ENCODE data around the gene FUZ. TPM values are rescaled to one million over a fixed set of nuclear protein-coding genes. Genes with fewer than 3 reads are reported as not detected.

The FUZ gene
- total and polyA plus RNA-seq, 2 of the 8 experiments (the other 6 are each of a cell fraction or from before 2014, with no cell fraction given) = 28.4 to 33.9 TPM

DNA sequence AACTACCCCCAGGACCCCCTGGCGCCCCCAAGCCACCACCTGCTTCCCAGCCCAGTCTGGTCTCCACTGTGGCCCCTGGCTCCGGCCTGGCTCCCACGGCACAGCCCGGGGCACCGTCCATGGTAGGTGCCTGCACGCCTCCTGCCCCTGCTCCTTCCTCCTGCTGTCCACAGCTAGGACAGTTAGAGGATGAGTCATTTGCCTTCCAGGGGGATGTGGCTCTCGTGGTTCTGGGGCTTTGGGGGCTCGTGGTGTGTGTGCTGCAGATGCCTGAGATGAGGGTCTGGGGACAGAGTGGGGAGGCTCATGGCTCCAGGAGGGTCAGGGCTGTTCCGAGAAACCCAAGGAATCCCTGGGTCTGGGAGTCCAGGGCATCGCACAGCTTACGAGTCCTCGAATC is 17.7 kb upstream of the FUZ start:
- no peaks in the 10 kb centered on the region for H3K23me2 ChIP-seq (ENCODE audit: low read depth, low read length)
- H3K18ac ChIP-seq (ENCODE audit: extremely low read depth, low read length) = no peak overlapping the region
- no peak overlapping the region for H3K56ac ChIP-seq (replicated peaks; ENCODE audit: insufficient read length, low read depth, low read length)
- H3K4me3 ChIP-seq (ENCODE audit: extremely low read depth in 1 of 4, insufficient read depth in 2 of 4, low read depth in 3 of 4, low read length in 4 of 4) = no peak overlapping the region
- no peak overlapping the region for H3K4ac ChIP-seq (replicated peaks; ENCODE audit: insufficient read length, low read depth, low read length)
- no peak overlapping the region for H3K9ac ChIP-seq (replicated peaks in 1 of 4; ENCODE audit: extremely low read depth in 1 of 4, low read depth in 3 of 4, low read length in 3 of 4)
- H3K14ac ChIP-seq (ENCODE audit: insufficient read length) = no peak overlapping the region
- H2AFZ ChIP-seq (ENCODE audit: low read length) = no peak overlapping the region
- no peak overlapping the region for H2BK20ac ChIP-seq (ENCODE audit: low read length)
- ChIA-PET CTCF (ENCODE audit: partially characterized antibody) (interaction anchor here (0.7 to 2.0 kb wide), 4 partner anchors 11 to 159 kb away, joined by 3 to 5 read pairs (median 4); no protein-coding TSS in a partner anchor), POLR2A (ENCODE audit: partially characterized antibody) (interaction anchor here (1.6 to 2.7 kb wide), 2 partner anchors 12 to 20 kb away, joined by 4 to 9 read pairs; partner anchors contain the start of genes MED25 and PTOV1)
- FAIRE-seq (no peak), DNase-seq (ENCODE audit: low read depth in 1 of 2, low spot score in 2 of 2) (no peak)
- peaks cover 0 to 8% of the 10 kb centered on the region in 2 experiments; a peak in 1 of 4 replicates for H3K79me2 ChIP-seq (ENCODE audit: control insufficient read depth in 1 of 2, insufficient read depth in 2 of 2, low read length in 2 of 2)
- H2BK5ac ChIP-seq (ENCODE audit: low read depth, low read length) = no peak overlapping the region
- H3K4me2 ChIP-seq (ENCODE audit: insufficient read depth in 1 of 2, low read depth in 2 of 2, low read length in 2 of 2) = no peak overlapping the region
- H3K23ac ChIP-seq (ENCODE audit: insufficient read length) = no peak overlapping the region
- H3K4me1 ChIP-seq (replicated peaks in 1 of 4; ENCODE audit: control insufficient read depth in 3 of 4, insufficient read depth in 4 of 4, low read length in 3 of 4) = no peaks in the 10 kb centered on the region
- no peak overlapping the region for H2BK120ac ChIP-seq (replicated peaks; ENCODE audit: low read depth, low read length)
- H3K9me3 ChIP-seq (ENCODE audit: insufficient read depth in 2 of 2, low read depth in 1 of 2, low read length in 1 of 2) = no peaks in the 10 kb centered on the region
- H3K79me1 ChIP-seq (ENCODE audit: low read depth, low read length) = peaks cover 13% of the 10 kb centered on the region
- H3K27ac ChIP-seq (ENCODE audit: low read depth, low read length) = no peak overlapping the region
- no peak overlapping the region for H4K8ac ChIP-seq (ENCODE audit: extremely low read depth, insufficient read depth, low read length)
- no peak overlapping the region for H4K5ac ChIP-seq (ENCODE audit: insufficient read length, low read depth, low read length)
- WGBS, 2 experiments (ENCODE audit: extremely low coverage in 1 of 2, insufficient coverage in 1 of 2, insufficient read length in 1 of 2, insufficient replicate concordance in 2 of 2, low coverage in 1 of 2, low lambda C conversion rate in 2 of 2, missing lambda C conversion rate in 1 of 2) = 88% methylated on average over 11 of the region's 12 CpGs; no CpG with 5 or more reads in 1 of the 2 experiments
- H3K27me3 ChIP-seq (replicated peaks in 1 of 4; ENCODE audit: control insufficient read depth in 3 of 4, extremely low read depth in 1 of 4, insufficient read depth in 3 of 4, low read length in 3 of 4) = no peaks in the 10 kb centered on the region
- H4K20me1 ChIP-seq (replicated peaks in 1 of 2; ENCODE audit: control insufficient read depth in 1 of 2, insufficient read depth in 2 of 2, low read length in 2 of 2) = peaks cover 11 to 14% of the 10 kb centered on the region in 2 experiments
- no peak overlapping the region for H2BK12ac ChIP-seq (ENCODE audit: low read depth, low read length)
- no peak overlapping the region for H2BK15ac ChIP-seq (ENCODE audit: low read length)
- H4K91ac ChIP-seq (replicated peaks; ENCODE audit: insufficient read length, low read length) = no peak overlapping the region
- peaks cover 12 to 33% (median 29%) of the 10 kb centered on the region in 4 experiments; a peak in 6 of 8 replicates for H3K36me3 ChIP-seq (ENCODE audit: control insufficient read depth in 2 of 4, insufficient read depth in 4 of 4, low read length in 3 of 4)
- no peak overlapping the region for H2AK5ac ChIP-seq (ENCODE audit: low read depth, low read length)
- TF ChIP-seq SIX5 (IDR thresholded peaks at IDR 0.05; ENCODE audit: low read depth, low read length) (no peak), BRCA1 (IDR thresholded peaks at IDR 0.05; ENCODE audit: low read depth, low read length) (no peak), CTBP2 (IDR thresholded peaks at IDR 0.05; ENCODE audit: borderline replicate concordance, insufficient read depth, insufficient read length, low read length) (no peak), SUZ12 (IDR thresholded peaks at IDR 0.05; ENCODE audit: low read length) (no peak), RXRA (IDR thresholded peaks at IDR 0.05; ENCODE audit: insufficient read depth, low read depth, low read length) (no peak), KDM1A (IDR thresholded peaks at IDR 0.05; ENCODE audit: borderline replicate concordance, low read length) (no peak)
- TF ChIP-seq, protein P1, sequence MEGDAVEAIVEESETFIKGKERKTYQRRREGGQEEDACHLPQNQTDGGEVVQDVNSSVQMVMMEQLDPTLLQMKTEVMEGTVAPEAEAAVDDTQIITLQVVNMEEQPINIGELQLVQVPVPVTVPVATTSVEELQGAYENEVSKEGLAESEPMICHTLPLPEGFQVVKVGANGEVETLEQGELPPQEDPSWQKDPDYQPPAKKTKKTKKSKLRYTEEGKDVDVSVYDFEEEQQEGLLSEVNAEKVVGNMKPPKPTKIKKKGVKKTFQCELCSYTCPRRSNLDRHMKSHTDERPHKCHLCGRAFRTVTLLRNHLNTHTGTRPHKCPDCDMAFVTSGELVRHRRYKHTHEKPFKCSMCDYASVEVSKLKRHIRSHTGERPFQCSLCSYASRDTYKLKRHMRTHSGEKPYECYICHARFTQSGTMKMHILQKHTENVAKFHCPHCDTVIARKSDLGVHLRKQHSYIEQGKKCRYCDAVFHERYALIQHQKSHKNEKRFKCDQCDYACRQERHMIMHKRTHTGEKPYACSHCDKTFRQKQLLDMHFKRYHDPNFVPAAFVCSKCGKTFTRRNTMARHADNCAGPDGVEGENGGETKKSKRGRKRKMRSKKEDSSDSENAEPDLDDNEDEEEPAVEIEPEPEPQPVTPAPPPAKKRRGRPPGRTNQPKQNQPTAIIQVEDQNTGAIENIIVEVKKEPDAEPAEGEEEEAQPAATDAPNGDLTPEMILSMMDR (IDR thresholded peaks at IDR 0.05; ENCODE audit: control extremely low read depth in 1 of 3, insufficient read depth in 1 of 3, low read depth in 1 of 3, low read length in 3 of 3) = no peak
- TF ChIP-seq, protein P2, sequence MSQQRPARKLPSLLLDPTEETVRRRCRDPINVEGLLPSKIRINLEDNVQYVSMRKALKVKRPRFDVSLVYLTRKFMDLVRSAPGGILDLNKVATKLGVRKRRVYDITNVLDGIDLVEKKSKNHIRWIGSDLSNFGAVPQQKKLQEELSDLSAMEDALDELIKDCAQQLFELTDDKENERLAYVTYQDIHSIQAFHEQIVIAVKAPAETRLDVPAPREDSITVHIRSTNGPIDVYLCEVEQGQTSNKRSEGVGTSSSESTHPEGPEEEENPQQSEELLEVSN (IDR thresholded peaks at IDR 0.05) = no peak
- TF ChIP-seq, protein P3, sequence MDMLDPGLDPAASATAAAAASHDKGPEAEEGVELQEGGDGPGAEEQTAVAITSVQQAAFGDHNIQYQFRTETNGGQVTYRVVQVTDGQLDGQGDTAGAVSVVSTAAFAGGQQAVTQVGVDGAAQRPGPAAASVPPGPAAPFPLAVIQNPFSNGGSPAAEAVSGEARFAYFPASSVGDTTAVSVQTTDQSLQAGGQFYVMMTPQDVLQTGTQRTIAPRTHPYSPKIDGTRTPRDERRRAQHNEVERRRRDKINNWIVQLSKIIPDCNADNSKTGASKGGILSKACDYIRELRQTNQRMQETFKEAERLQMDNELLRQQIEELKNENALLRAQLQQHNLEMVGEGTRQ (IDR thresholded peaks at IDR 0.05; ENCODE audit: low read length) = no peak

Data from H1 (cell line).